HCT116 (cell line): ENCODE measurements around the gene MXD3.

Experiments used
- EZH2 ChIP-seq: fragments of 200-600 bp; sonication (generic); IDR thresholded peaks from 2 replicates; pipeline ENCODE4 v1.6.1; 2017; ENCODE audit warnings: antibody characterized with exemption, mixed run types
- EZH2phosphoT487 ChIP-seq: fragments of 200-600 bp; IDR thresholded peaks from 2 replicates; pipeline ENCODE4 v1.6.1; 2018; ENCODE audit warnings: antibody characterized with exemption, borderline replicate concordance
- JUND ChIP-seq: IDR thresholded peaks from 2 replicates; pipeline ENCODE4 v1.6.1; 2012
- POLR2A ChIP-seq: IDR thresholded peaks from 2 replicates; pipeline ENCODE4 v1.7.0; 2011; ENCODE audit warnings: borderline replicate concordance; ENCODE audit not compliant: insufficient read depth, insufficient read length; ENCODE audit errors: extremely low read depth
- POLR2AphosphoS5 ChIP-seq: IDR thresholded peaks from 2 replicates; pipeline ENCODE4 v1.6.1; 2011; ENCODE audit warnings: mild to moderate bottlenecking, low read depth, low read length, moderate library complexity
- RAD21 ChIP-seq: IDR thresholded peaks from 2 replicates; pipeline ENCODE4 v1.6.1; 2012; ENCODE audit warnings: low read depth, mild to moderate bottlenecking
- TCF7L2 ChIP-seq: IDR thresholded peaks from 2 replicates; pipeline ENCODE4 v1.7.0; 2011; ENCODE audit warnings: borderline replicate concordance, inconsistent platforms; ENCODE audit not compliant: insufficient read depth, insufficient read length; ENCODE audit errors: extremely low read depth
- YY1 ChIP-seq: IDR thresholded peaks from 2 replicates; pipeline ENCODE4 v1.6.1; 2011; ENCODE audit warnings: low read length, low read depth, moderate library complexity, mild to moderate bottlenecking; ENCODE audit not compliant: insufficient replicate concordance; ENCODE audit errors: extremely low read depth
- TF ChIP-seq, protein P1 (sequence below): IDR thresholded peaks from 2 replicates; pipeline ENCODE4 v1.6.1; 2012
- TF ChIP-seq, protein P2 (sequence below), 3 experiments: fragments of 200-600 bp in 1 of 3; sonication (generic) in 1 of 3; IDR thresholded peaks in 2 of 3; conservative IDR thresholded peaks in 1 of 3; 2 replicates each; pipeline ENCODE4 v1.5.1; 2012 to 2017; ENCODE audit warnings: low read depth in 2 of 3, low read length in 2 of 3, antibody characterized with exemption in 1 of 3, borderline replicate concordance in 1 of 3, control low read depth in 1 of 3, mild to moderate bottlenecking in 1 of 3, mixed read lengths in 1 of 3, mixed run types in 1 of 3, moderate library complexity in 1 of 3; ENCODE audit not compliant: insufficient read depth in 1 of 3
- TF ChIP-seq, protein P3 (sequence below): IDR thresholded peaks from 2 replicates; pipeline ENCODE4 v1.6.1; 2012; ENCODE audit warnings: low read depth

DNA sequence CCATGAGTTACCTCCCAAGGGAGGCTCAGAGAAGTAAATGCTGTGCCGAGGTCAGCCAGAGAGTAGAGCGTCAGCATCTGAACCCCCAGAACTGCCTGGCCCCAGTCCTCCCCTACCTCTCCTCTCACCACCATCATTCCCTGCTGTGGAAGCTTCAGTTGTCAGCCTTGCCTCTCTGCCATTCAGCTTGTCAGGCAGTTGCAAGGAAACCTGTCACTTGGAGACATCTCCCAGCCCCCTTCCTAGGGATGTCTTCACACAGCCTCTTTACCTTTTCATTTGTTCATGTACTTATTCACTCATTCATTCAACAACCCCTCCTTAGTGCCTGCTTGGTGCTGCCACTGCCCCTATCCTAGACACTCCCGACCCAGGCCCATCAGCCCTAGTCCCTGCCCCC lies 48.2 kb upstream of the MXD3 start:
- TF ChIP-seq, protein P1, sequence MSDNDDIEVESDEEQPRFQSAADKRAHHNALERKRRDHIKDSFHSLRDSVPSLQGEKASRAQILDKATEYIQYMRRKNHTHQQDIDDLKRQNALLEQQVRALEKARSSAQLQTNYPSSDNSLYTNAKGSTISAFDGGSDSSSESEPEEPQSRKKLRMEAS, result no peak
- TF ChIP-seq, protein P2, sequence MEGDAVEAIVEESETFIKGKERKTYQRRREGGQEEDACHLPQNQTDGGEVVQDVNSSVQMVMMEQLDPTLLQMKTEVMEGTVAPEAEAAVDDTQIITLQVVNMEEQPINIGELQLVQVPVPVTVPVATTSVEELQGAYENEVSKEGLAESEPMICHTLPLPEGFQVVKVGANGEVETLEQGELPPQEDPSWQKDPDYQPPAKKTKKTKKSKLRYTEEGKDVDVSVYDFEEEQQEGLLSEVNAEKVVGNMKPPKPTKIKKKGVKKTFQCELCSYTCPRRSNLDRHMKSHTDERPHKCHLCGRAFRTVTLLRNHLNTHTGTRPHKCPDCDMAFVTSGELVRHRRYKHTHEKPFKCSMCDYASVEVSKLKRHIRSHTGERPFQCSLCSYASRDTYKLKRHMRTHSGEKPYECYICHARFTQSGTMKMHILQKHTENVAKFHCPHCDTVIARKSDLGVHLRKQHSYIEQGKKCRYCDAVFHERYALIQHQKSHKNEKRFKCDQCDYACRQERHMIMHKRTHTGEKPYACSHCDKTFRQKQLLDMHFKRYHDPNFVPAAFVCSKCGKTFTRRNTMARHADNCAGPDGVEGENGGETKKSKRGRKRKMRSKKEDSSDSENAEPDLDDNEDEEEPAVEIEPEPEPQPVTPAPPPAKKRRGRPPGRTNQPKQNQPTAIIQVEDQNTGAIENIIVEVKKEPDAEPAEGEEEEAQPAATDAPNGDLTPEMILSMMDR (IDR thresholded peaks at IDR 0.05 in 2 of 3, conservative IDR thresholded peaks at IDR 0.05 in 1 of 3; ENCODE audit: borderline replicate concordance in 1 of 3, insufficient read depth in 1 of 3, low read depth in 2 of 3, low read length in 2 of 3), result no peak
- TF ChIP-seq POLR2AphosphoS5, result no peak
- TF ChIP-seq, protein P3, sequence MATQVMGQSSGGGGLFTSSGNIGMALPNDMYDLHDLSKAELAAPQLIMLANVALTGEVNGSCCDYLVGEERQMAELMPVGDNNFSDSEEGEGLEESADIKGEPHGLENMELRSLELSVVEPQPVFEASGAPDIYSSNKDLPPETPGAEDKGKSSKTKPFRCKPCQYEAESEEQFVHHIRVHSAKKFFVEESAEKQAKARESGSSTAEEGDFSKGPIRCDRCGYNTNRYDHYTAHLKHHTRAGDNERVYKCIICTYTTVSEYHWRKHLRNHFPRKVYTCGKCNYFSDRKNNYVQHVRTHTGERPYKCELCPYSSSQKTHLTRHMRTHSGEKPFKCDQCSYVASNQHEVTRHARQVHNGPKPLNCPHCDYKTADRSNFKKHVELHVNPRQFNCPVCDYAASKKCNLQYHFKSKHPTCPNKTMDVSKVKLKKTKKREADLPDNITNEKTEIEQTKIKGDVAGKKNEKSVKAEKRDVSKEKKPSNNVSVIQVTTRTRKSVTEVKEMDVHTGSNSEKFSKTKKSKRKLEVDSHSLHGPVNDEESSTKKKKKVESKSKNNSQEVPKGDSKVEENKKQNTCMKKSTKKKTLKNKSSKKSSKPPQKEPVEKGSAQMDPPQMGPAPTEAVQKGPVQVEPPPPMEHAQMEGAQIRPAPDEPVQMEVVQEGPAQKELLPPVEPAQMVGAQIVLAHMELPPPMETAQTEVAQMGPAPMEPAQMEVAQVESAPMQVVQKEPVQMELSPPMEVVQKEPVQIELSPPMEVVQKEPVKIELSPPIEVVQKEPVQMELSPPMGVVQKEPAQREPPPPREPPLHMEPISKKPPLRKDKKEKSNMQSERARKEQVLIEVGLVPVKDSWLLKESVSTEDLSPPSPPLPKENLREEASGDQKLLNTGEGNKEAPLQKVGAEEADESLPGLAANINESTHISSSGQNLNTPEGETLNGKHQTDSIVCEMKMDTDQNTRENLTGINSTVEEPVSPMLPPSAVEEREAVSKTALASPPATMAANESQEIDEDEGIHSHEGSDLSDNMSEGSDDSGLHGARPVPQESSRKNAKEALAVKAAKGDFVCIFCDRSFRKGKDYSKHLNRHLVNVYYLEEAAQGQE, result no peak
- no peak for TF ChIP-seq RAD21
- no peak for TF ChIP-seq POLR2A
- TF ChIP-seq EZH2, result no peak
- TF ChIP-seq YY1, result no peak
- TF ChIP-seq JUND, result no peak
- TF ChIP-seq EZH2phosphoT487, result no peak
- no peak for TF ChIP-seq TCF7L2
